Heart left ventricle (tissue), 13 donors: ENCODE data around the gene ANKRD28.

ENCODE experiments used
- CTCF ChIP-seq, 12 donors: fragments of 200-600 bp; sonication (generic) in 4 of 12; IDR thresholded peaks; one replicate each; pipeline versions ENCODE4 v1.5.0 to v1.8.0; 2018 to 2022; ENCODE audit warnings: antibody characterized with exemption in 12 of 12, mild to moderate bottlenecking in 5 of 12
- POLR2A ChIP-seq, 2 donors: fragments of 450-650 bp; IDR thresholded peaks; one replicate each; pipeline ENCODE4 v1.6.1; 2017; ENCODE audit warnings: antibody characterized with exemption in 2 of 2, mild to moderate bottlenecking in 2 of 2, moderate library complexity in 2 of 2
- donor health status: ischemic (EF 13 %, LVEDD 7.1; RV severe dilation, severe dysfunction).
- donor health status: DM: no; HTN: yes; CAD: no.
- donor health status: DM: no; HTN: no; CAD: no.
- donor health status: ischemic (EF 25% LVEDD 6.9; RV normal size, moderate dysfunction).
- donor health status: ischemic (EF 25% LVEDD 5.7; RV mildly dilated, moderate dysfunction).
- donor health status: ischemic (EF 35%, LVEDD 5.7; RV mildly dilated, moderate dysfunction).
- donor health status: nonischemic (EF 11% LVEDD 7.7; RV severe dilation, severe dysfunction).
- donor health status: DM: yes; HTN: yes; CAD: no.
- donor health status: PGD.
- donor health status: ischemic (EF 29% LVEDD 5.4; RV normal size, mild dysfunction).
- donor health status: nonischemic (EF 23%, LVEDD 6.1; RV moderate dilation, normal function).

- TF ChIP-seq CTCF (IDR thresholded peaks at IDR 0.05) (no peak), POLR2A (IDR thresholded peaks at IDR 0.05) (no peak)
Measured at GRCh38 chr3:15750879-15751278, 46.9 kb downstream of the ANKRD28 start.
